ENCODE measurements around the gene KAZALD1. TPM values are rescaled to one million over a fixed set of nuclear protein-coding genes. Genes with fewer than 3 reads are reported as not detected.
A peak's percentile ranks its signal among the peaks of the same experiment; 100 is the strongest.

KAZALD1 gene
- total RNA-seq, 1 donor from 2014 or later: 1.6 TPM

DNA sequence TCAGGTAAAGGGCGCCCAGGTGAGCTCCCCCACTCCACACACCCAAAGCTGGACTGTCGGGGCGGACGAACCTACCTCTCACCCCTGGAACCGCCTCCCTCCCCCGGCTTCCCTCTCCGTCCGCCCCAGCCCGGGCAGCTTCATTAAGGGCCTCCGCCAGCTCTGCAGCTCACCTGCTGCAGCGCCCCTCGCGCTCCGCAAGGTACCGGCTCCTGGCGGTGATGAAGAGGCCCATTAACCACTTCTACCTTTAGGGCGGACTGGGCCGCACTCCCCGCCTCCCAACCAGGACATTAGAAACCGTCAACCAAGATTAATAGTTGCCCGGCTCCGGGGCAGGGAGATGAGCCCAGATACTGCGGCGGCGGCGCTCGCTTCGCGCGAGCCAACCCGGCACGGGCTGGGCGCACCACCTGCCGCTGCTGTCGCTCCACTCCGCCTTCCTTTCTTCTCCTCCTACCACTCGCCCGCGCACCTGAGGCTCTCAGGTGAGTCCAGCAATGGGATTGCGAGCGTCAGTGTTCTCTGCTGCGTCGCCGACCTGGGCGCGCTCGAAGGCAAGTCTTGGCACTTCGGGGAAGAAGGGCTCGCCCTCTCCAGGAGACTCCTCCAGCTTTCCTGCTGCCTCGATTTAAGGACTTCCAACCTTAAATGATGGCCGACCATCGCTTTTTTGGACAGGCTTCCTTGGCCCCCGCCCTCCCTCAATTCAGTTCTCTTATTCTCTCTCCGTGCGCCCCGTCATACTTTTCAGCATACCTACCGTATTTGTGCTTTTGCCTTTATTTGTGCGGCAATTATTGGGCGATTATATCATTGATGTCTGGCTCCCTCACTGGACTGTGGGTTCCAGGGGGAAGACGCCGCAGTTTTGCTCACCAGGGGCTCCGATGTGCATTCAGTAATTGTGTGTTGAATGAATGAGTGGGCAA lies 13.6 kb upstream of the KAZALD1 start:
- FAIRE-seq (no peak), DNase-seq (ENCODE audit: low read depth) (no peak)
- H3K36me3 ChIP-seq (ENCODE audit: control insufficient read depth, insufficient read depth, low read length): no peaks in the 10 kb centered on the region
- H3K27me3 ChIP-seq (ENCODE audit: control insufficient read depth, insufficient read depth, low read length): peaks cover 17% of the 10 kb centered on the region
- no peak overlapping the region for H3K4me3 ChIP-seq (ENCODE audit: low read depth, low read length)
- TF ChIP-seq, protein P1, sequence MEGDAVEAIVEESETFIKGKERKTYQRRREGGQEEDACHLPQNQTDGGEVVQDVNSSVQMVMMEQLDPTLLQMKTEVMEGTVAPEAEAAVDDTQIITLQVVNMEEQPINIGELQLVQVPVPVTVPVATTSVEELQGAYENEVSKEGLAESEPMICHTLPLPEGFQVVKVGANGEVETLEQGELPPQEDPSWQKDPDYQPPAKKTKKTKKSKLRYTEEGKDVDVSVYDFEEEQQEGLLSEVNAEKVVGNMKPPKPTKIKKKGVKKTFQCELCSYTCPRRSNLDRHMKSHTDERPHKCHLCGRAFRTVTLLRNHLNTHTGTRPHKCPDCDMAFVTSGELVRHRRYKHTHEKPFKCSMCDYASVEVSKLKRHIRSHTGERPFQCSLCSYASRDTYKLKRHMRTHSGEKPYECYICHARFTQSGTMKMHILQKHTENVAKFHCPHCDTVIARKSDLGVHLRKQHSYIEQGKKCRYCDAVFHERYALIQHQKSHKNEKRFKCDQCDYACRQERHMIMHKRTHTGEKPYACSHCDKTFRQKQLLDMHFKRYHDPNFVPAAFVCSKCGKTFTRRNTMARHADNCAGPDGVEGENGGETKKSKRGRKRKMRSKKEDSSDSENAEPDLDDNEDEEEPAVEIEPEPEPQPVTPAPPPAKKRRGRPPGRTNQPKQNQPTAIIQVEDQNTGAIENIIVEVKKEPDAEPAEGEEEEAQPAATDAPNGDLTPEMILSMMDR (IDR thresholded peaks at IDR 0.05; ENCODE audit: insufficient read depth, low read length, severe bottlenecking): peak; percentile 2

GRCh38 chr10:101050208-101051069 lies 11.3 kb upstream of the KAZALD1 start:
- Histone ChIP-seq H3K4me3 (ENCODE audit: low read depth, low read length) (no peak overlapping the region), H3K36me3 (ENCODE audit: control insufficient read depth, insufficient read depth, low read length) (no peaks in the 10 kb centered on the region), H3K27me3 (ENCODE audit: control insufficient read depth, insufficient read depth, low read length) (peaks cover 17% of the 10 kb centered on the region)
- TF ChIP-seq, protein P1 (IDR thresholded peaks at IDR 0.05; ENCODE audit: insufficient read depth, low read length, severe bottlenecking): peak; percentile 97
- FAIRE-seq (no peak), DNase-seq (ENCODE audit: low read depth) (no peak)

- no peak overlapping the region for H3K4me3 ChIP-seq (ENCODE audit: low read depth, low read length)
- FAIRE-seq: no peak
- no peaks in the 10 kb centered on the region for H3K36me3 ChIP-seq (ENCODE audit: control insufficient read depth, insufficient read depth, low read length)
- TF ChIP-seq, protein P1 (IDR thresholded peaks at IDR 0.05; ENCODE audit: insufficient read depth, low read length, severe bottlenecking): no peak
- peak; percentile 67 for DNase-seq (ENCODE audit: low read depth)
- H3K27me3 ChIP-seq (ENCODE audit: control insufficient read depth, insufficient read depth, low read length): peaks cover 15% of the 10 kb centered on the region
These were observed 9.5 kb upstream of the KAZALD1 start for GRCh38 chr10:101052285-101052684.

- peaks cover 8% of the 10 kb centered on the region for H3K27me3 ChIP-seq (ENCODE audit: control insufficient read depth, insufficient read depth, low read length)
- FAIRE-seq (no peak), DNase-seq (ENCODE audit: low read depth) (no peak)
- TF ChIP-seq, protein P1 (IDR thresholded peaks at IDR 0.05; ENCODE audit: insufficient read depth, low read length, severe bottlenecking): no peak
- H3K36me3 ChIP-seq (ENCODE audit: control insufficient read depth, insufficient read depth, low read length): no peaks in the 10 kb centered on the region
- no peak overlapping the region for H3K4me3 ChIP-seq (ENCODE audit: low read depth, low read length)
These were observed 8.3 kb upstream of the KAZALD1 start for GRCh38 chr10:101053516-101053915.

GRCh38 chr10:101054351-101054750 lies 7.4 kb upstream of the KAZALD1 start:
- FAIRE-seq (no peak), DNase-seq (ENCODE audit: low read depth) (no peak)
- Histone ChIP-seq H3K36me3 (ENCODE audit: control insufficient read depth, insufficient read depth, low read length) (no peaks in the 10 kb centered on the region), H3K27me3 (ENCODE audit: control insufficient read depth, insufficient read depth, low read length) (peaks cover under 1% of the 10 kb centered on the region), H3K4me3 (ENCODE audit: low read depth, low read length) (no peak overlapping the region)
- TF ChIP-seq, protein P1 (IDR thresholded peaks at IDR 0.05; ENCODE audit: insufficient read depth, low read length, severe bottlenecking): no peak

Data from bronchial epithelial cell (primary cell).